Lung (tissue), 12 donors: Measurements from ENCODE around the gene FAM193A. TPM values are rescaled to one million over a fixed set of nuclear protein-coding genes. Genes with fewer than 3 reads are reported as not detected.

Experiments
- ATAC-seq: fragments of 200-7000 bp; cut with Tn5 transposase; one replicate; pipeline ENCODE4 v1.9.1; 2020; ENCODE audit warnings: moderate number of reproducible peaks; ENCODE audit not compliant: insufficient read depth, low FRiP score
- DNase-seq, 3 donors: peaks; one replicate each; pipeline ENCODE4 v3.0.0-alpha.2; 2013 to 2017
- H3K27ac ChIP-seq, 2 donors: one replicate each; pipeline ENCODE4 v1.5.1; 2013; ENCODE audit warnings: mild to moderate bottlenecking in 2 of 2, moderate library complexity in 2 of 2, control low read depth in 1 of 2, inconsistent platforms in 1 of 2, low read depth in 1 of 2, low read length in 1 of 2
- H3K27me3 ChIP-seq, 3 donors: one replicate each; pipeline ENCODE4 v1.5.1; 2013; ENCODE audit warnings: low read length in 2 of 3; ENCODE audit not compliant: control insufficient read depth in 3 of 3, insufficient read depth in 3 of 3
- H3K36me3 ChIP-seq, 4 donors: one replicate each; pipeline ENCODE4 v1.5.1; 2013; ENCODE audit warnings: low read length in 4 of 4, mild to moderate bottlenecking in 1 of 4, moderate library complexity in 1 of 4; ENCODE audit not compliant: control insufficient read depth in 4 of 4, insufficient read depth in 4 of 4
- H3K4me1 ChIP-seq, 5 donors: one replicate each; pipeline ENCODE4 v1.5.1; 2013; ENCODE audit warnings: low read length in 5 of 5, mild to moderate bottlenecking in 2 of 5, moderate library complexity in 1 of 5; ENCODE audit not compliant: control insufficient read depth in 5 of 5, insufficient read depth in 5 of 5
- H3K4me3 ChIP-seq: one replicate; pipeline ENCODE4 v1.5.1; 2013; ENCODE audit warnings: mild to moderate bottlenecking, control low read depth, moderate library complexity
- H3K9ac ChIP-seq, 2 donors: one replicate each; pipeline ENCODE4 v1.5.1; 2013; ENCODE audit warnings: low read length in 2 of 2, control low read depth in 1 of 2; ENCODE audit not compliant: insufficient read depth in 1 of 2
- H3K9me3 ChIP-seq, 4 donors: one replicate each; pipeline ENCODE4 v1.5.1; 2013; ENCODE audit warnings: low read length in 3 of 4, mild to moderate bottlenecking in 1 of 4, moderate library complexity in 1 of 4; ENCODE audit not compliant: control insufficient read depth in 4 of 4, insufficient read depth in 3 of 4
- CTCF ChIP-seq: IDR thresholded peaks from 2 replicates; pipeline ENCODE4 v1.5.1; 2012; ENCODE audit warnings: mild to moderate bottlenecking; ENCODE audit errors: control extremely low read depth, extremely low read depth
- WGBS, 2 donors: extraction: QIAGEN DNeasy Blood & Tissue Kit; methylation state at CpG; one replicate each; pipeline ENCODE4 v1.1.7; 2013; 5-methylcytosine and 5-hydroxymethylcytosine counted together
- polyA plus RNA-seq, 2 donors: library from polyadenylated mRNA; stranded (reverse); fragments of 200-250 nt; gene quantifications; one replicate each; pipeline ENCODE4 v1.2.1, GENCODE V29; 2013
- total RNA-seq, 2 donors: library from RNA; depleted of rRNA in 1 of 2; stranded (reverse); fragments of >200 nt in 1 of 2; gene quantifications; one replicate each; pipeline ENCODE4 v1.2.1, GENCODE V29; 2014 to 2021
- donor health status: control.
- donor health status: control.
- donor health status: Bipolar disorder and iron deficiency.
- donor health status: healthy.
- donor health status: DM: yes; HTN: yes; CAD: no.

Gene FAM193A
- total and polyA plus RNA-seq, 4 donors: 9.7 to 33.2 (median 17.5) TPM

DNA sequence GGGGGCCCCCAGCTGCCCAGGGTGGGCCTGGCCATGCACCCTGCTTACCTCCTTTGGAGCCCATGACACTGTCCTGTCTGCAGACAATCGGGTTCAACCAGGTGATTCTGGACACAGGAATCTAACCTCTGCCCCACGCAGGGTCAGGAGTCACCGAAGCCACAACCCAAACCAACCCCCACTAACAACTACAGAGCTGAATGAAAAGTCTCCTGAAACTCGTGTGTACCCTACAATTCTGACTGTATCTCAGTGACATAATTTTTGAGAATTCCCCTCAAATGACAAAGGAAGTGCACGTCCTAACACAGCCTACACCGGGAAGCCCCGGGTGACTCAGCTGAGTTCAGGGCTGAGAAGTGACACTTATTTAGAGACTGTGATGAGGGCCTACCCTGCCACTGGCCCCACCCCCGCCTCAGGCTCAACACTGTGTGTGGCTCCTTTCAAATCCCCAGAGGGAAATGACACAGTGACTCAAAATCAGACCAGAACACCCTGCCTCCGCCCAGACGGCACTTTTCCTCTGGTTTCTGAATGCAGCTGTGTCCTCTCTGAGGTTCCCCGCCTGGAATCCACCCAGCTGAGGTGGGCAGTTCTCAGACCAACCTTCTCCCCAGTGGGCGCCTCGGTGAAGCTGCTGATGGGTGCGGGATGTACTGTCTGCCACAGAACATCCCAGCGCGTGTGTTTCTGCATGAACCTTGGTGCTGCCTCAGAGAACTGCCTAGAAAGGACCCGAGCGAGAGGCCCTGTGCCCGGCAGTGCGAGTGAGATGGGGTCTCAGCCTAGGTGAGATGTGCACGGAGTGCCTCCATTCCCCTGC is 209.7 kb downstream of the FAM193A start:
- H3K36me3 ChIP-seq: peaks cover 4 to 59% (median 10%) of the 10 kb centered on the region in 4 donors
- 63 to 74% methylated on average over 21 of the region's 21 CpGs for WGBS, 2 donors
- TF ChIP-seq CTCF: no peak

DNA sequence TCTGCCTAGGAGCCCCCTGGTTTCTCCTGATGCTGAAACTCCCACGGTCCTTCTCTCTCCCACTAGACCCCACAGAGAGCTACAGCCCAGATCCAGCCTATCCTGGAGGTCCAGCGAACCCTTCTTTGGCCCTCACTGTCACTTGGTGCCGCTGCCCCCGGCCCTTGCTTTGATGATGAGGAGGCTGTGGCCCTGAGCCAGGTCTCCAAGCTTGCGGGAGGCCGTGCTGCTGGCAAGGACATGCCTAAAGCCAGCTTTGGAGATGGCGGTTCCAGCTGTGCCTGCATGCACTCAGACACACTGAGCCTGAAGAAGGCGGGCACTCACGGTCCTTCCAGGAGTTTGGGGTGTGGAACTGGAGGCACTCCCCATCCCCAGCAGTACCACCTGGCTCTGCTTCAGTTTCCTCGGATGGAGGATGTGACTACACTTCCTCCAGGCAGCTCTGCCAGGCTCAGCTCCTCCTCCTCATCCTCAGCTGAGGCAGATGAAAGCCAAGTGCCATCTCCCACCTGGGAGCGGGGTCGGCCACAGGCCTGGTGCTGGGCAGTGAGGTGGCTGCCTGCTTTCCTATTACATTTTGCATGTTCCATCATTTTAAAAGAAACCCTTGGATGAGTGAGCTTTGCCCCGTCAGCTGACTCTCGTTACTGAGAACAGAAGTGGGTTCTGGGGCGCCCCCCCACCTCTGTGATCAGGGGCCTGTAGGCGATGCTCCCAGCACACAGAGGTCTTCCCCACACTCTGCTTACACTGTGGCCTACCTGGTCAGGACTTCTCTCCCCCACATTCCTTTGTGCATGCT is 210.6 kb downstream of the FAM193A start:
- Histone ChIP-seq H3K27me3 (no peaks in the 10 kb centered on the region), H3K36me3 (peaks cover 4 to 53% (median 10%) of the 10 kb centered on the region in 4 donors), H3K27ac (peak overlapping the region in 1 of 2 donors; percentile 59), H3K4me3 (no peak overlapping the region), H3K9ac (no peak overlapping the region), H3K9me3 (no peaks in the 10 kb centered on the region), H3K4me1 (peaks cover 0 to 18% (median 7%) of the 10 kb centered on the region in 5 donors)
- DNase-seq: peak; percentile 40 to 82 (median 46)
- no peak for ATAC-seq
- no peak for TF ChIP-seq CTCF
- WGBS, 2 donors: 78 to 80% methylated on average over 16 of the region's 16 CpGs

More for the DNA sequence above, 209.7 kb downstream of the FAM193A start:
- Histone ChIP-seq H3K9me3 (no peaks in the 10 kb centered on the region), H3K27me3 (no peaks in the 10 kb centered on the region), H3K27ac (peak overlapping the region in 1 of 2 donors; percentile 63), H3K4me3 (no peak overlapping the region), H3K9ac (no peak overlapping the region), H3K4me1 (peaks cover 0 to 18% (median 7%) of the 10 kb centered on the region in 5 donors)
- DNase-seq (peak; percentile 27 to 54 (median 37)), ATAC-seq (peak; percentile 93)

DNA sequence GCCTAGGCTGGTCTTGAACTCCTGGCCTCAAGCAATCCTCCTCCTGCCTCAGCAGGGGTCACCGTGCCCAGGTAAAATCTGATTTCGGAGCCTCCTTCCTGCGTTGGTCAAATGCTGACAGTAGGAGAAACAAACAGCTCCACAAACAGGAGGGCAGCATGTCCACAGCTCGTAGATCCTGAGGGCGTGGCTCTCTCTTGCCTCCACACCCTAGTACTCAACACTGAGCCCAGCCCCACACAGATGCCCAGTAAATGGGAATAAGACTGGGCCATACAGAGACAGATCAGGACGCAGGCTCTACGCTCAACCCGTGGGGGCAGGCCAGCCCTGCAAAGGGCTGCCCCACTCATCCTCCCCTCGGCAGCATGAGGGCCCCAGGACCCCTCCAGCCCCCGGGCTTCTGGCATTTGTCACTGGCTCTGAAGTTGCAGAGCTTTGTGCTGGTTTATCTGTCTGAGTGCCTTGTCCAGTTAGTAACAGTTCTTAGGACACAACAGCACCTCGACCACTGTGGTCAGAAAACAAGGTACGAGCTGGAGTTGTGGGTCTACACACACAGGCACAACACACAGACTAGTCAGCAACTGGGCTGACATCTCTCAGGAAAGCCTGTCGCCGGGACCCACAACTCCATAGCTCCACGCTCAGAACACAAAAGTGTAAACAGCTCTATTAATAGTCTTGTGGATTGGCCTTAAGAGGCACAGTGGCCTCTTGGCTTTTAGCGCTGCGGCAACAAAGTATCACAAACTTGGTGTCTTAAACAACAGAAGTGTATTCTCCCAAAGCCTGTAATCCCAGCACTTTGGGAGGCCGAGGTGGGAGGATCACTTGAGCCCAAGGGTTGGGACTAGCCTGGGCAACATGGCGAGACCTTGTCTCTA is 214.5 kb downstream of the FAM193A start:
- 78 to 87% methylated on average over 19 of the region's 19 CpGs for WGBS, 2 donors
- Histone ChIP-seq H3K9me3 (no peaks in the 10 kb centered on the region), H3K27me3 (no peaks in the 10 kb centered on the region), H3K27ac (no peak overlapping the region), H3K36me3 (peaks cover 3 to 21% (median 4%) of the 10 kb centered on the region in 4 donors), H3K4me1 (peaks cover 4 to 22% (median 7%) of the 10 kb centered on the region in 5 donors), H3K9ac (no peak overlapping the region), H3K4me3 (no peak overlapping the region)
- ATAC-seq: no peak
- DNase-seq: no peak
- no peak for TF ChIP-seq CTCF
